OCI-LY3 (cell line): ENCODE data around the gene FAM240A.
A peak's percentile ranks its signal among the peaks of the same experiment; 100 is the strongest.

Experiments
- H2AFZ ChIP-seq: fragments of 200-600, 300-600 bp; shearing (Covaris generic); 2 replicates; pipeline ENCODE4 v1.6.0; 2014; ENCODE audit warnings: antibody characterized with exemption, low read depth, low read length
- H3K27ac ChIP-seq: fragments of 200-600, 300-600 bp; sonication (generic); 2 replicates; pipeline ENCODE4 v1.5.1; 2014; ENCODE audit warnings: mild to moderate bottlenecking, low read length, moderate library complexity, mixed read lengths
- H3K27me3 ChIP-seq: fragments of 200-600, 300-600 bp; sonication (generic); 2 replicates; pipeline ENCODE4 v1.6.1; 2014; ENCODE audit warnings: low read depth, low read length, mixed read lengths
- H3K36me3 ChIP-seq: fragments of 200-600, 300-600 bp; sonication (generic); replicated peaks from 2 replicates; pipeline ENCODE3; 2014; ENCODE audit warnings: low read depth, low read length, mixed read lengths
- H3K4me1 ChIP-seq: fragments of 300-600, 200-600 bp; sonication (generic); 2 replicates; pipeline ENCODE4 v1.6.1; 2014; ENCODE audit warnings: low read length, mixed read lengths
- H3K4me2 ChIP-seq: fragments of 200-600, 300-600 bp; sonication (generic); 2 replicates; pipeline ENCODE4 v1.6.1; 2014; ENCODE audit warnings: low read length, mixed read lengths
- H3K4me3 ChIP-seq: fragments of 300-600, 200-600 bp; sonication (generic); 2 replicates; pipeline ENCODE4 v1.5.1; 2014; ENCODE audit warnings: antibody characterized with exemption, mild to moderate bottlenecking, low read length, moderate library complexity
- H3K79me2 ChIP-seq: fragments of 300-600, 200-600 bp; shearing (Covaris generic); 2 replicates; pipeline ENCODE4 v1.6.1; 2014; ENCODE audit warnings: mild to moderate bottlenecking, low read length, mixed read lengths
- H3K9ac ChIP-seq: fragments of 300-600, 200-600 bp; shearing (Covaris generic); 2 replicates; pipeline ENCODE4 v1.6.0; 2014; ENCODE audit warnings: mild to moderate bottlenecking, low read length, moderate library complexity
- H3K9me3 ChIP-seq: fragments of 200-600, 300-600 bp; shearing (Covaris generic); 2 replicates; pipeline ENCODE4 v1.6.1; 2014; ENCODE audit warnings: low read length, mixed read lengths; ENCODE audit not compliant: insufficient read depth
- H4K20me1 ChIP-seq: fragments of 200-600, 300-600 bp; sonication (generic); 2 replicates; pipeline ENCODE4 v1.6.1; 2016; ENCODE audit warnings: low read length, mixed read lengths; ENCODE audit not compliant: insufficient read depth
- EZH2phosphoT487 ChIP-seq: fragments of 200-600 bp; shearing (Covaris generic); IDR thresholded peaks from 2 replicates; pipeline ENCODE4 v1.6.1; 2018; ENCODE audit warnings: antibody characterized with exemption, mixed run types, low read depth
- TF ChIP-seq, protein P1 (sequence below): fragments of 200-600, 300-600 bp; sonication (generic); IDR thresholded peaks from 2 replicates; pipeline ENCODE4 v1.5.1; 2014; ENCODE audit warnings: antibody characterized with exemption, low read length, low read depth

Gene FAM240A

DNA sequence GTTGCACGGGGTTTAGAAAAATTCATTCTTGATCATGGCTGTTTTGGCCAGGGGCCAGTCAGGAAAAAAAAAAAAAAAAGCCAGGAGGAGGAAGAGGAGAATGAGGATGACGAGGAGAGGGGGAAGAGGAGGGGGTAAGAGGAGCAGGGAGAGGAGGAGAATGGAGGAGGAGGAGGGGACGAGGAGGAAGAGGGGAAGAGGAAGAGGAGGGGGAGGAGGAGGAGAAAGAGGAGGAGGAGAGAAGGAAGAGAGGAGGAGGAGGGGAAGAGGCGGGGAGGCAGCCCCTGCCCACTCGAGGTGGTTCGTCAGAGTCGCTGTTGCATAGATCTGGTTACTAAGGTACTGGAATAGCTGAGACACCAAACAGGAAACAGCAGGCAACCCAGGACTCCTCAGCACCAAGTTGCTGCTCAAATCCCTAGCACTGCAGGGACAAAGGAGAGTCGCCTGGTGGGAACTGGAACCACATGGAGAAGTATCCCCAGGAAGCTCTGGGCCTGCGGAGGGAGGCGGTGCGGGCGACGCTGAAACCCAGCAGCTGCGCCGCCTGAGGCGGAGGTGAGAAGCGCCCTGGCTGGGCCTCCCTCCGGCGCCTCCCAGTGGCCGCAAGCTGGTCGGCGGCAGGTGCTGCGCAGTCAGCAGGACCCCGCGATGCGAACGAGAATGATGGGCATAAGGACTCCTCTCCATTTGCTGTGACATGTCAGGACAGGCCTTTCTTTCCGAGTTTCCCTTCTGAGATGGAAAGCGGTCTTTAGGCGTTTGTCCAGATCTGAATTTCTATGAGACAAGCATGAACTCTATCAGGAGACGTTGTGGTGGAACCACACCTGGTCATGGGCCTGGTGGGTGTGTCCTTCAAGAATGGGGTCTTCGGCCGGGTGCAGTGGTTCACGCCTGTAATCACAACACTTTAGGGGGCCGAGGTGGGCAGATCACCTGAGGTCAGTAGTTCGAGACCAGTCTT lies 17.5 kb downstream of the FAM240A start:
- no peaks in the 10 kb centered on the region for H3K79me2 ChIP-seq
- no peaks in the 10 kb centered on the region for H3K36me3 ChIP-seq
- H4K20me1 ChIP-seq = no peaks in the 10 kb centered on the region
- H3K9ac ChIP-seq = peak overlapping the region; percentile 55
- peak overlapping the region; percentile 93 for H3K4me2 ChIP-seq
- peak overlapping the region; percentile 96 for H2AFZ ChIP-seq
- H3K4me3 ChIP-seq = peak overlapping the region; percentile 77
- TF ChIP-seq, protein P1, sequence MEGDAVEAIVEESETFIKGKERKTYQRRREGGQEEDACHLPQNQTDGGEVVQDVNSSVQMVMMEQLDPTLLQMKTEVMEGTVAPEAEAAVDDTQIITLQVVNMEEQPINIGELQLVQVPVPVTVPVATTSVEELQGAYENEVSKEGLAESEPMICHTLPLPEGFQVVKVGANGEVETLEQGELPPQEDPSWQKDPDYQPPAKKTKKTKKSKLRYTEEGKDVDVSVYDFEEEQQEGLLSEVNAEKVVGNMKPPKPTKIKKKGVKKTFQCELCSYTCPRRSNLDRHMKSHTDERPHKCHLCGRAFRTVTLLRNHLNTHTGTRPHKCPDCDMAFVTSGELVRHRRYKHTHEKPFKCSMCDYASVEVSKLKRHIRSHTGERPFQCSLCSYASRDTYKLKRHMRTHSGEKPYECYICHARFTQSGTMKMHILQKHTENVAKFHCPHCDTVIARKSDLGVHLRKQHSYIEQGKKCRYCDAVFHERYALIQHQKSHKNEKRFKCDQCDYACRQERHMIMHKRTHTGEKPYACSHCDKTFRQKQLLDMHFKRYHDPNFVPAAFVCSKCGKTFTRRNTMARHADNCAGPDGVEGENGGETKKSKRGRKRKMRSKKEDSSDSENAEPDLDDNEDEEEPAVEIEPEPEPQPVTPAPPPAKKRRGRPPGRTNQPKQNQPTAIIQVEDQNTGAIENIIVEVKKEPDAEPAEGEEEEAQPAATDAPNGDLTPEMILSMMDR = peak; percentile 99
- no peak for TF ChIP-seq EZH2phosphoT487
- no peaks in the 10 kb centered on the region for H3K9me3 ChIP-seq
- no peak overlapping the region for H3K27ac ChIP-seq
- peaks cover 17% of the 10 kb centered on the region for H3K4me1 ChIP-seq
- peaks cover 18% of the 10 kb centered on the region; the same call in 1 of the 2 replicates for H3K27me3 ChIP-seq

DNA sequence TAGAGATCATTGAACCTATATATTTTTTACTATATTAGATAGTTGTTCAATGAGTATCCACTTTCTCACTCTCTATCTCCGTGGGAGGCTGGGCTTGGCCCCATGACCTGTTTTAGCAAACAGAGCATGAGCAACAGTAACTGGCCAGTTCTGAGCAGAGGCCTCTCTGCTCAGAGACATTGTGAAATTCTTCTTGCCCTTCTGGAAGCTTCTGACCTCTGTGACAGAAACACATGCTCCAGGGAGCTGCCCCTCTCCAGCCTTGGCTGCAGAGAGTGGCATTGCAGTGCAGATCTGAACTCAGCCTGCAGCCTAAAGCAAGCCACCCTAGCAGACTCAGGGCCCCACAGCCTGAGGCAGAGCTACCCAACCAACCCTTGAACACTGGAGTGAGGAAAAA lies 20.5 kb downstream of the FAM240A start:
- Histone ChIP-seq H3K36me3 (no peaks in the 10 kb centered on the region), H3K9me3 (no peaks in the 10 kb centered on the region), H3K4me1 (peaks cover 18% of the 10 kb centered on the region), H3K4me2 (no peak overlapping the region), H3K27ac (no peak overlapping the region), H4K20me1 (no peaks in the 10 kb centered on the region), H3K9ac (no peak overlapping the region), H3K27me3 (peaks cover 27% of the 10 kb centered on the region), H3K79me2 (no peaks in the 10 kb centered on the region), H3K4me3 (no peak overlapping the region), H2AFZ (no peak overlapping the region)
- TF ChIP-seq, protein P1 = no peak
- no peak for TF ChIP-seq EZH2phosphoT487

DNA sequence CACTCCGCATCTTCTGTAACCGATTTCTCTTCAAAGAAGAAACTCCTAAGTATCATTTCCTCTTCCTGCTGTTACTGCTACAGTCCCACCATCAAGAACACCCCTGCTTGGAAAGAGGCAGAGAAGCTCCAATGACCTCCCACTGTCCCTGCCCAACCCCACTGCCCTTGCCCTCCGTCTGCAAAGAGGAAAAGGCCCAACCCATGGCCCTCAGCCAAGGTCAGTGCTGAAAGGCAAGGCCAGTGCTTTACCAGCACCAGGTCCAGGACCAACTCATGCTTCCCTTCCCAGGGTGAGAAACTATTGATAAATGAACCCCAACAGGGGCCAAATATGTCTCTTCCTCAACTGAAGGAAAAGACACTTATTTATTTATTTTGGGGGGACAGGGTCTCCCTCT lies 22.5 kb downstream of the FAM240A start:
- Histone ChIP-seq H3K4me2 (no peak overlapping the region), H2AFZ (no peak overlapping the region), H3K27ac (no peak overlapping the region), H3K27me3 (peaks cover 27% of the 10 kb centered on the region), H3K9ac (no peak overlapping the region), H3K4me3 (no peak overlapping the region), H3K4me1 (peaks cover 9% of the 10 kb centered on the region), H3K9me3 (no peaks in the 10 kb centered on the region), H4K20me1 (no peaks in the 10 kb centered on the region), H3K36me3 (no peaks in the 10 kb centered on the region), H3K79me2 (no peaks in the 10 kb centered on the region)
- TF ChIP-seq, protein P1 = no peak
- no peak for TF ChIP-seq EZH2phosphoT487

DNA sequence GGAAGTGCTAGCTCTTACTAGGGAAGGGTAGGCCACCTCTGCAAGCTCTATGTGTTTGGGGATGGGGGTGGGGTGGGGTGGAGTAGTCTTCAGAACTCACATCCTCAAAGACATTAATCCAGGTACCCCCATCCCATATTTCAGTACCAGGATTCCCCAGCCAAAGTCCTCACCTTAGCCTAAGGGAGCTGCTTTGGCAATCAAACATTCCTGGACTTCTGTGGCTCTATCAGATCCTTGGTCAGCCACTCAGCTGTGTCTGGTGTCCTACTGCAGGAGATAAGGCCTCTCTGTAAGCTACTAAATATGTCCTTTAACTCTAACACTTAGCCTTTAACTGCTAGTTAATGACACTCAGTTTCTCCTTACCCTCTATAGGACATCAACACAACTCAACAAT lies 26.9 kb downstream of the FAM240A start:
- Histone ChIP-seq H4K20me1 (no peaks in the 10 kb centered on the region), H3K36me3 (peaks cover 2% of the 10 kb centered on the region), H3K4me1 (peaks cover 5% of the 10 kb centered on the region; the same call in 1 of the 2 replicates), H3K27me3 (peaks cover 25% of the 10 kb centered on the region), H3K27ac (no peak overlapping the region), H3K9ac (no peak overlapping the region), H3K4me2 (no peak overlapping the region), H3K9me3 (no peaks in the 10 kb centered on the region; the same call in 1 of the 2 replicates), H2AFZ (no peak overlapping the region), H3K79me2 (no peaks in the 10 kb centered on the region), H3K4me3 (no peak overlapping the region)
- TF ChIP-seq, protein P1 = no peak
- no peak for TF ChIP-seq EZH2phosphoT487
